ENCODE data around the gene ACAP1.
A peak's percentile ranks its signal among the peaks of the same experiment; 100 is the strongest.
"Not testable (repeated sequence)": the region's sequence is repeated elsewhere in the genome, so short reads cannot be mapped to it uniquely, and the experiment has no call there.

ACAP1 gene

DNA sequence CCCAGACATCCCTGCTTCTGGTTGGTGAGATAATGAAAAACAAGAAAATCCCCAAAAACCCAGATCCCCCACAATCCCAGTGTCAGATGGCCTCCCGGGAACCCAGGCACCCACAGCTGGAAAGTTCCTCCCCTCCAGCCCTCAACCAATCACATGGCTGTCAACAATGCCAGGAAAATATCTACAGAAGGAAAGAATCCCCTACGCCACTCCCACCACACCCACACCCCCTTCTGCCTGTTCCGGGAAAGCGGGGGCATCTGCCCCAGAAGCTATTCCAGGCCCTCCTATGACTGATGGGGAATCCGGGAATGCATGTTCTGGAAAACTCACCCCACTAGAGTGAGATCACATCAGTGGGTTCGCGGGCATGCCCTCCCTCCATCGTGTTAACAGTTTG, 20.4 kb downstream of the ACAP1 start:
- no peak for DNase-seq

DNA sequence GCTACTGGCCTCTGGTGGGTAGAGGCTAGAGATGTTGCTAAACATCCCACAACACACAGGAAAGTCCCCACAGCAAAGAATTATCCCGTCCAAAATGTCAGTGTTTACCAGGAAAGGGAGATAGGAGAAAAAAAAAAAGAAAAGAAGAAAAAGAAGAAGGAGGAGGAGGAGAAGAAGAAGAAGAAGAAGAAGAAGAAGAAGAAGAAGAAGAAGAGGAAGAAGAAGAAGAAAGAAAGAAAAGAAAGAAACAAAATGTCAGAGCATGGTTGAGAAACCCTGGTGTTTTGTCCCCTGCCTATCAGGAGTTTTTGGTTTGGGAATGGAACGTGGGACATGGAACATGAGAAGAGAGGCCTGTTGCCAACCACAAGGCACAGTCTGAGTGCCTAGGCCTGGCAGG, 21.1 kb downstream of the ACAP1 start:
- DNase-seq, result no peak

DNA sequence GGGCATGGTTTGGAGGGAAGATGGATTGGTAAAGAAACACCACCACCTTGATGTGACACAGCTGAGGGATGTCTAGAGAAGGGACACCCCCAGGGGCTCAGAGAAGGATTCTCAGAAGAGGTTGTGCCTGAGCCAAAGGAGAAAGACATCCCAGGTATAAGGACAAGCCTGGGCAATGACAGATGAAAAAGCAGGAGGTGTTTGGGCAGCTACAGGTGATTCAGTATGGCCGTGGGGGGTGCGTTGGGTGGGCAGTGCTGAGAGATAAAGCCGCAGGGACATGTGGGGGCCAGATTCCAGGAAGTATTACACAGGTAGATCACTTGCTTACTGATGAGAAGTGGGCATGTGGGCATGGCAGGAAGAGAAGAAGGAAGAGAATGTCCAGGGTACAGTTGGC, 25.6 kb downstream of the ACAP1 start:
- DNase-seq, result no peak

DNA sequence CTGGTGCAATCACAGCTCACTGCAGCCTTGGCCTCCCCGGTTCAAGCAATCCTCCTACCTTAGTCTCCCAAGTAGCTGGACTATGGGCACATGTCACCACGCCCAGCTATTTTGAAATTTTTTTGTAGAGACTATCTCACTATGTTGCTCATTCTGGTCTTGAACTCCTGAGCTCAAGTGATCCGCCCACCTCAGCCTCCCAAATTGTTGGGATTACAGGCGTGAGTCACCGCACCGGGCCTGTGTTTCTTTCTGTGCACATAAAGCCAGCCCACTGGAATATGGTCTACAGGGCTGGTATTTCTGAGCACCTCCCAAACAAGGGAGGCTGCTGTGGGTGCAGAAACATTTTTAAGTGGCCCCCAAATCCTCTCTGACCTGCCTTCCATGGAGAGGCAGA, 27.0 kb downstream of the ACAP1 start:
- DNase-seq, result no peak

DNA sequence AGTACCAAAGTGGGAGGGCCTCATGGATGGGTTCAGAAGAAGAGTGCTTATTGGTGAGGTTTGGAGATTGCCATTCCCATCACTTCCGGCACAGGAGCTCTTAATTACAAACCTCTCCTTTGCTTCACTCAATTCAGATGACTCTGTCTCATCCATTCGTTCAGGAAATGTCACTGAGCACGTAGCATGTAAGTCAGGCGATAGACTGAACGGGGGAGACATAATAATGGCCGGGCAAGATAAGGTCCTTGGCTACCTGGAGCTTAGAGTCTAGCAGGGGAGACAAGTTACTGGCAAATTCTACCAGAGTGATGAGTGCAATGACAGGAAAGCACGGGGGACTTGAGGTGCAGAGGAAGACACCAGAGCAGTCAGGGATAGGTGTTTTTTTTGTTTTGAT, 29.6 kb downstream of the ACAP1 start:
- not testable (repeated sequence) for DNase-seq

DNA sequence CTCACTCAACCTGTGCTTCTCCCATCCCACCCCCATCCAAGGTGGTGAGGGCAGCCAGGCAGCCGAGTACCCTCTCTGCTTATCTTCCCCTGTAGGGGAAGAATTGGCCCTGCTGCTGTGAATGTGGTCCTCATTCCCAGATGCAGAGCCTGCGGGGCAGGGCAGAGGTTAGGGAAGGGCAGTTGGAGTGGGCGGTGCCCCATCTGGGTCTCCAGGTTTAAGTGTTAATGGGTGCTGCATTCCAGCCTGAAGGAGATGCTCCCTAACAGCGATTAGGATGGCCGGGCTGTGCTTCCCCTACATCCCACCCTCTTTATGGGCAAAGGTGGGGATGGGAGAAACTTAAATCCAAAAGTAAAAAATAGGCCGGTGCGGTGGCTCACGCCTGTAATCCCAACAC, 30.8 kb downstream of the ACAP1 start:
- DNase-seq, result no peak

DNA sequence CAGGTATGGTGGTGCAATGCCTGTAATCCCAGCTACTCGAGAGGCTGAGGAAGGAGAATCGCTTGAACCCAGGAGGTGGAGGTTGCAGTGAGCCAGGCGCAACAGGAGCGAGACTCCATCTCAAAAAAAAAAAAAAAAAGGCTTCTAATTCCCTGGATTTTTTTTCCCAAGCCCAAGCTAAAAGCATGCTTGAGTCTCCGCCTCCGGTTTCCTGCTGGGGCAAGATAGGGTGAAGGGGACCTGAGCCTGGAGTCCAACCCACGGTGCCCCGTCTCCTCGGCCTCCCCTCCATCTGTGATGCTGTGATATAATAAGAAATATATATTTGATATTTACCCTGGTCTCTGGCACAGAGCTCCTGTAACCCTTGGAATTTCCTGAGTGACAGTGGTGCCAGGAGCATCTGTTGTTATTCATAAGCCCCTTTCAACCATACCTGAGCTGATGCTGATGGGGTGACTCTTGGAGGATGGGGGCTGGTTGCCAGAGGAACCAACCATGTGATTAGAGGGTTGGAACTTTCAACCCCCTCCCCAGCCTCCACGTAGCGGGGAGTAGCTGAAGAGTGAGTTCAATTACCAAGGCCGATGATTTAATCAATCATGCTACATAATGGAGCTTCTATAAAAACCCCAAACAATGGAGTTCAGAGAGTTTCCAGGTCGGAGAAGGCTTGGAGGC, 31.7 kb downstream of the ACAP1 start:
- no peak for DNase-seq

DNA sequence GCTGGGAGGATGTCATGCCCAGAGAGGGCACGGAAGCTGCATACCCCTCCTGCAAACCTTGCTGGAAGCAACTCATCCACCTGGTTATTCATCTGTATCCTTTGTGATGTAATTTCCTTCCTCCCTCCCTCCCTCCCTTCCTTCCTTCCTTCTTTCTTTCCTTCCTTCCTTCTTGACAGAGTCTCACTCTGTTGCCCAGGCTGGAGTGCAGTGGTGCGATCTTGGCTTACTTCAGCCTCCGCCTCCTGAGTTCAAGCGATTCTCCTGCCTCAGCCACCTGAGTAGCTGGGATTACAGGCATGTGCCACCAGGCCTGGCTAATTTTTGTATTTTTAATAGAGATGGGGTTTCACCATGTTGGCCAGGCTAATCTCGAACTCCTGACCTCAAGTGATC, 32.3 kb downstream of the ACAP1 start:
- DNase-seq, result not testable (repeated sequence)

DNA sequence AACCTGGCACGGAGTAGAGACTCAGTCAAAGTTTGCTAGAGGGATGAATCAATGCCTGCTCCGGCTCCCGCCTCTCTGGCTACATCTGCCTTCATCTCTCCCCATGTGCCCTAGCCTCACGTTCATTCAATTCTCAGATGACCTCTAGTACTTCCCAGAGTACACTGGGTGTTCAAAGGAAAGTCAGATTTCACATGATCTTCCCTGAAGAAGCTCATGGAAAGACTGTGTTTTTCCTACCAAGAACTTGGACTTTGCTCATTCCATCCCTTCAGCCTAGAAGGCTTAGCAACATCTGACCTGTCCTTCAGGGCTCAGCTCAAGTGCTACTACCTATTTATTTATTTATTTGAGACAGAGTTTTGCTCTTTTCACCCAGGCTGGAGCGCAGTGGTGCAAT, 33.5 kb downstream of the ACAP1 start:
- DNase-seq, result no peak

DNA sequence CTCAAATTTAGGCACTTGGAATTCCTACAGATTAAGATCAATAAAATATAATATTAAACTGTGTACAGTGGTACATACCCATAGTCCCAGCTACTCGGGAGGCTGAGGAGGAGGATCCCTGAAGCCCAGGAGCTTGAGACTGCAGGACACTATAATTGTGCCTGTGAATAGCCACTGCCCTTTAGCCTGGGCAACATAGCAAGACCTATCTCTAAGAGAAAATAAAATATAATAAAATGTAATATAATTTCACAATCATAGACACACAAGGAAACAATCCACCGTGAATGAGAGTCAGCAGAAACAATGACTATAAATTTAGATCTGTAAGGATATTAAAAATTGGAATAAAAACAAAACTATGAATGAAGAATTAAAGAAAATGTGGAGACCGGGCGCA, 34.5 kb downstream of the ACAP1 start:
- DNase-seq, result no peak

DNA sequence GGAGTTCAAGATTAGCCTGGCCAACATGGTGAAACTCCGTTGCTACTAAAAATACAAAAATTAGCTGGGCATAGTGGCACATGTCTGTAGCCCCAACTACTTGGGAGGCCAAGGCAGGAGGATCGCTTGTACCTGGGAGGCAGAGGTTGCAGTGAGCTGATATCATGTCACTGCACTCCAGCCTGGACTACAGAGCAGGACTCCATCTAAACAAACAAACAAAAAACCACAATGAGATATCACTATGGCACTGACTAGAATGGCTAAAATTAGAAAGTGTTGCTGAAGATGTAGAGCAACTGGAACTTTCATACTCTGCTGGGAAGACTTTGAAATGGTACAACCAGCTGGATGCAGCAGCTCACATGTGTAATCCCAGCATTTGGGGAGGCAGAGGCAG, 38.0 kb downstream of the ACAP1 start:
- DNase-seq, result no peak

DNA sequence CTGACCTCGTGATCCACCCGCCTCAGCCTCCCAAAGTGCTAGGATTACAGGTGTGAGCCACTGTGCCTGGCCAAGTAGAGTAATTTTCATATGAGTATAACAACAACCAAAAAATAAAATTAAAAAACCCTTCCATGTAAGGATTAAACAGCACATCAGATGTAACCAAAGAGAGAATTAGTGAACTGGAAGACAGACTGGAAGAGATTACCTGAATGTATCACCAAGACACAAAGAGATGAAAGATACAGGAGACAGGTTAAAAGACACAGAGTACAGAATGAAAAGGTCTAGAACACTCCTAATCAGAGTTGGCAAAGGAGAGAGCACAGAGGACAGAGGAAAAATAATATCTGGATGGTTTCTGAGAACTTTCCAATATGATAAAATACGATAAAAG, 42.8 kb downstream of the ACAP1 start:
- no peak for DNase-seq

DNA sequence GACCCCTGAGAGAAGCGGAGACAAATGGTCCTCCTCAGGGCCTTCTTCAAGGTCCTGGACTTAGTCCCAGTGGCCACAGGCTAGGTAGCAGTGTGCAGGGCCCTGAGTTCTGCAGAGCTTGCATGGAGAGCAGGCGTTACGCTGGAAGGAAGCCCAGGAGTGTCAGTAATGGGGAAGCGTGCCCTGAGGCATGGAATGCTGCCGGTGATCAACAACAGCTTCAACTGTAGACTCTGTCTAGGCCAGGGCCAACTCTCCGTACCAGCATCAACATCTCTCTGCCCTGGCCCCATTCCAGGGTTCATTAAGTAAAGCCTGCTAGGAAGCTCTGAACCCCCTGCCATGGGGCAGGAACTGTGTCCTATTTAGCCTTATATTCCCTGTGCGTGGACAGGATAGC, 44.0 kb downstream of the ACAP1 start:
- DNase-seq, result peak; percentile 78

DNA sequence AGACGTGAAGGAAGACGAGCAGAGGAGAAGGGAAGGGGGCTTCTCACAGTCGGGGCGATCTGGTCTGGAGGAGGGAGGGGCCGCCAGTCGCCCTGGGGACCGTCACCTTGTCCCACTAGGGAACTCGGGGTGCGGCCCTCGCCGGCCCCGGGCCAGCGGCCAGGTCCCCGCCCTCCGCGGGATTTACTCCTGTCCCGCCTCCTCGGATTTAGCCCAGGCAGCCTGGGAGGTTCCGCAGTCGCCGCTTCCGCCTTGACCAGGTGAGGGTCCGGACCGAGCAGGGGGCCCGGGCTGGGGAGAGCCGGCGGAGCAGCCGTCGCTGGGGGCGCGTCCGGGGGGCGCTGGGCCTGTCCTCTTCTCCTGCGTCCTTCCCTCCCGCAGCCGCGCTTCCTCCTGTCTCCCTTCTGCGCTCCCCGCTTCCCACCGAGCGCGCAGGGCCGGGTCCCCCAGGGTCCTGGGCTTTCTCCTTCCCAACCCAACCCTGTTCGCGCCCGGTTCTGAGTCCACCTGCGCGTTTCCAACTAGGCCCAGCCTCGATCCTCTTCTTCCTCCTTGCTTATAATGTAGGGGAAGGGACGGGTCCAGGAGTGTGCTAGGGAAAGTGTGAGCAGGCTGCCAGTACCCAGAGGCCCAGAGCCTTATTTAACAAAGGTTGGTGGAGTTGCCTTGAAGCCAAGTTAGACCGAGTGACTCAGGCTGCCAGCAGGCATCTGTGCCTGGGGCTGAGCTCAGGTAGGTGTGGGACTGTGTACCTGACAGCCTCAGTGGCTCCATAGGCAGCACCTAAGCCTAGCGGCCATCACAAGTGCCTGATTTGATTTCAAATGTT, 44.7 kb downstream of the ACAP1 start, which contains the start of gene TNK1:
TSS of gene TNK1 (plus strand) at position 235 of the 829 bp plus-strand sequence. CDS start 1,838 bp downstream, outside the sequence.
- peak; percentile 18 for DNase-seq

DNA sequence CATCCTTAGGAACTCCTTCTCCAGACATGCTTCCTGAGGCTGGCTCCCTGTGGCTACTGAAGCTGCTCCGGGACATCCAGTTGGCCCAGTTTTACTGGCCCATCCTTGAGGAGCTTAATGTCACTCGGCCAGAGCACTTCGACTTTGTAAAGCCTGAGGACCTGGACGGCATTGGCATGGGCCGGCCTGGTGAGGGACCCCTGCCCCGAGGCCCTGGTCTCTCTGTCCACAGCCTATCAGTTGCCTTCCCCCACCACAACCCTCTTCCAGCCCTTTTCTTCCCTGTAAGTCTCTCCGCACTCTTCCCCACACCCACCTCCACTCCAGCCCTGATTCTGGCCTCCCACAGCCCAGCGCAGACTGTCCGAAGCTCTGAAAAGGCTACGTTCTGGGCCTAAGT, 46.6 kb downstream of the ACAP1 start:
- DNase-seq, result no peak

DNA sequence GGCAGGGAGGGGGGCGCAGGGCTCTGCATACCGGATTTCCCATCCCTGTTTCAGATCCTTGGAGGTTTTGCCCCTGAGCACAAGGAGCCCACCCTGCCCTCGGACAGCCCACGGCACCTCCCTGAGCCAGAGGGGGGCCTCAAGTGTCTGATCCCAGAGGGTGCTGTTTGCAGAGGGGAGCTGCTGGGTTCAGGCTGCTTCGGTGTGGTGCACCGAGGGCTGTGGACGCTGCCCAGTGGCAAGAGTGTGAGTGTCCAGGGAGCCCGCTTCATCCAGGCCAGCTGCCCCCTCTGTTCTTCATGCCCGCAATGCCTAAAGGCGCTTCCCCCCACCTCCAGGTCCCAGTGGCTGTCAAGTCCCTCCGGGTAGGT, 47.0 kb downstream of the ACAP1 start:
- DNase-seq, result no peak

DNA sequence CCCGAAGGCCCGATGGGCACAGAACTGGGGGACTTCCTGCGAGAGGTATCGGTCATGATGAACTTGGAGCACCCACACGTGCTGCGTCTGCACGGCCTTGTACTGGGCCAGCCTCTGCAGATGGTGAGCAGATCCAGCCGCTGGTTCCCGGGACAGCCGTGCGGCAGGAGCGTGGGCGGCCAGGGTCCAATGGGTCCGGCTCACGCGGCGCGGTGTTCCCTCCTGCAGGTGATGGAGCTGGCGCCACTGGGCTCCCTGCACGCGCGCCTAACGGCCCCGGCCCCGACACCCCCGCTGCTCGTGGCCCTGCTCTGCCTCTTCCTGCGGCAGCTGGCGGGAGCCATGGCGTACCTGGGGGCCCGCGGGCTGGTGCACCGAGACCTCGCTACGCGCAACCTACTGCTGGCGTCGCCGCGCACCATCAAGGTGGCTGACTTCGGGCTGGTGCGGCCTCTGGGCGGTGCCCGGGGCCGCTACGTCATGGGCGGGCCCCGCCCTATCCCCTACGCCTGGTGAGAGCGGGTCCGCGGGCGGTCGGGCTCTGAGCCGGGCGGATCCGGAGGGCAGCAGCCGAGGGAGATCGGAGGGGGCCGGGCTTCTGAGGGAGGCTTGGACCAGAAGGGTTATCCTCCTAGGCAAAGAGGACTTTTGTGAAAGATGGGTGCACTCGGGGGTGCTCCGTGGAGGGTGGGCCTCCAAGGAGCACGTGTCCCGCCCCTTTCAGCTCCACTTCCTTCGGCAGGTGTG, 47.6 kb downstream of the ACAP1 start:
- DNase-seq, result peak; percentile 80

DNA sequence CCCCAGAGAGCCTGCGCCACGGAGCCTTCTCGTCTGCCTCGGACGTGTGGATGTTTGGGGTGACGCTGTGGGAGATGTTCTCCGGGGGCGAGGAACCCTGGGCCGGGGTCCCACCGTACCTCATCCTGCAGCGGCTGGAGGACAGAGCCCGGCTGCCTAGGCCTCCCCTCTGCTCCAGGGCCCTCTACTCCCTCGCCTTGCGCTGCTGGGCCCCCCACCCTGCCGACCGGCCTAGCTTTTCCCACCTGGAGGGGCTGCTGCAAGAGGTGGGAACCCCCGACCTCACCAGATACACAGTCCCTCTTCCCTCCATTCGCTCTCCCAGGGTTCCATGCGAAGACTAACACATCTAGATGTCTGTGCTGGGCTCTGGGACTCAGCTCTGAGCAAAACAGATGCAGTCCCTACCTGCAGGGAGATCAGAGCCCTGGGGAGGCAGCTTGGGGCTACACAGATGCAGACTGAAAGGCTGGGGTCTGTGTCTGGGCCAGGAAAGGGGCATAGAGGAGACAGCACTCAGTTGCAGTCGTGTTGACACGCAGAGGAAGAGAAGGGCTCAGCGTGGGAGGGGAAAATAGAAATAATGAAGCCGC, 48.3 kb downstream of the ACAP1 start:
- DNase-seq, result no peak

DNA sequence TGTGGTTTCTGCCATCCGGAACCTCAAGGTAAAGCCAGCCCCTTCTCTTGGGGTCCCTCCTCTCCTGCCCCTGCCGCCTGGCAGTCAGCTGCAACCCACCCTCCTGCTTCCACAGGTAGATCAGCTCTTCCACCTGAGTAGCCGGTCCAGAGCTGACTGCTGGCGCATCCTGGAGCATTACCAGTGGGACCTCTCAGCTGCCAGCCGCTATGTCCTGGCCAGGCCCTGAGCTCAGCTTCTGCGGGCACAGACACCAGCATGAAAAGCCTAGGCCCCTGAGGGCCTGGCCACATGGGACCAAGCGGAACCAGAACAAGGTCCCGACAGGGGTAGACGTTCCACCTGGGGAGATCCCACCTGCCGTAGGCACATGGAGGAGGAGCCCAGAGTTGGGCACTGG, 52.5 kb downstream of the ACAP1 start:
- DNase-seq, result no peak

DNA sequence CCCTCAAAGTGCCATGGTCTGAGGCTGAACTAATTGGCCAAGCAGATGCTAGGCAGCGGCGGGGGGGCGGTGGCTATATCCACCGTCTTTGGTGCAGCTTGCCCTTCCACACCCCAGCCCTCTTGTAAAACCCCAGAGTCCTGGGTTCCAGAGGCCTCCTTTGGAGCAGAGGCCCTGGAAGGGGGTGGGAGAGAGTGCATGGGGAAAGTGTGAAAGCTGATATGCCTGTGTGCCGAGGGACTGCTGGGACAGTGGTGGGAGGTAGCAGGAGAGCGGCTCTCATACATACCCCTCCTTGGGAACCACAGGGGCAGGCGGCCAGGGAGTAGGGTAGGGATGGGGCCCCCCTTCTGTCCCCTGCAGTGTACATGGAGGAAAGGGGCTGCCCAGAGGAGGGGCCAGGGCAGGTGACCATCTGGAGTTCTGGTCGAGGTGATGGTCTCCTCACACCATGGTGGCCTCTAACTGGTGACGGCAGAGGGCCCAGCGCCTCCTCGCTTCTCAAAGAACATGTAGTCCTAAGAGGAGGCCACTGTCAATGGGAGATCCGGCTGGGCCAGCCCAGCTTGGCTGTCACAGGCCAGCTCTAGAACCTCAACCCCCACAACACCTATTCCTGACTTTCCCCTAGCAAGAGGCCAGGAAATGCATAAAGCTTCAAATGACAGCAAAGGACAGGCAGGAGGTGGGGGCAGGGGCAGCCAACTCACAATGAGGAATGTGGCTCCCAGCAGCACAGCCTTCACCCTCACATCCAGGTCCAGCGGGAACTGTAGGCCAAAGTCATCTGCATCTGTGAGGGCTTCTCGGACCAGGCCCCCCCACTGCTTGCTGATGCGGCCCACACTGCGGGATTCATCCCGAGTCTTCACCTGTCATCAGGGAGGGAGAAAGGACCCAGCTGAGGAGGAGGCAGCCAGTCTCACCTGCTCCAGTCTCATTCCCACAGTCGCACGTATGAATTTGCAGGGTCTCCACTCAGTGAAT, 53.9 kb downstream of the ACAP1 start:
- DNase-seq, result no peak

DNA sequence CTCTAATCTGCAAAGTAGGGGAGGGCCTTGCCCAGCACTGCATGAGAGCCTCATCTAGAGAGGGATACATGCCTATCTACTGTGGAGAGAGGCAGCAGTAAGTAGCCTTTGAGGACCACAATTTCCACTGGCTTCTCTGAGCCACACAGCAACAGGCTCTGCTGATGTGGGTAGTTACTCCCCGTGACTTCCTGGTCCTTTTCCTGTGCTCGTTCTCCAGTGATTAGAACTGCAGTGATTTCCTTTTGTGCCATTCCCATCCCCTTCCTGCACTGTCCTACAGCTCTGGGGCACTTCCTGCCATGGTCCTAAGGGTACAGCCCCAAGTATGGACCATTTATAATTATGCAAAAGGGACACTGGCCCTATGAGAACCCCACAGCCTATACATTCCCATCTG, 55.0 kb downstream of the ACAP1 start:
- DNase-seq, result no peak
